NCI-H526 treated with DMSO at 0.1 percent for 48 hours (cell line): ENCODE measurements around the gene KIR3DL1.
"Not testable (repeated sequence)": the region's sequence is repeated elsewhere in the genome, so short reads cannot be mapped to it uniquely, and the experiment has no call there.

ENCODE experiments used
- DNase-seq: peaks from one replicate; lab custom pipeline; 2025; lab: John Stamatoyannopoulos, UW

The KIR3DL1 gene

DNA sequence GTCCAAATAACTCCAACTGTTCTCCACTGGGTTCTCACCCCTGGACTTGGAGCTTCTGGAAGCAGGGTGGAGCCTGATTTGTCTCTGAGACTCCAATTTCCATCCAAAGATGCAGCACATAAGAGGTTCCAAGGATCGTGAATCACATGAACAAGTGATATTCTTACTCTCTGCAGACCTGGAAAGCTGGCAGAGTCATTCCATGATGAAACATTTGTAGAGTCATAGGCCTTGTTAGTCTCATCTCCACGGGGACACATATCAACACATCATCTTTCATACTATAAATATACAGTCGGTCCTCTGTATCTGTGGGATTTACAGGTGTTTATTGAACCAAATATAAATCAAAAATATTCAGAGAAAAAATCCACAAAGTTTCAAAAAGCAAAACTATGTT is 1.7 kb upstream of the KIR3DL1 start:
- not testable (repeated sequence) for DNase-seq

DNA sequence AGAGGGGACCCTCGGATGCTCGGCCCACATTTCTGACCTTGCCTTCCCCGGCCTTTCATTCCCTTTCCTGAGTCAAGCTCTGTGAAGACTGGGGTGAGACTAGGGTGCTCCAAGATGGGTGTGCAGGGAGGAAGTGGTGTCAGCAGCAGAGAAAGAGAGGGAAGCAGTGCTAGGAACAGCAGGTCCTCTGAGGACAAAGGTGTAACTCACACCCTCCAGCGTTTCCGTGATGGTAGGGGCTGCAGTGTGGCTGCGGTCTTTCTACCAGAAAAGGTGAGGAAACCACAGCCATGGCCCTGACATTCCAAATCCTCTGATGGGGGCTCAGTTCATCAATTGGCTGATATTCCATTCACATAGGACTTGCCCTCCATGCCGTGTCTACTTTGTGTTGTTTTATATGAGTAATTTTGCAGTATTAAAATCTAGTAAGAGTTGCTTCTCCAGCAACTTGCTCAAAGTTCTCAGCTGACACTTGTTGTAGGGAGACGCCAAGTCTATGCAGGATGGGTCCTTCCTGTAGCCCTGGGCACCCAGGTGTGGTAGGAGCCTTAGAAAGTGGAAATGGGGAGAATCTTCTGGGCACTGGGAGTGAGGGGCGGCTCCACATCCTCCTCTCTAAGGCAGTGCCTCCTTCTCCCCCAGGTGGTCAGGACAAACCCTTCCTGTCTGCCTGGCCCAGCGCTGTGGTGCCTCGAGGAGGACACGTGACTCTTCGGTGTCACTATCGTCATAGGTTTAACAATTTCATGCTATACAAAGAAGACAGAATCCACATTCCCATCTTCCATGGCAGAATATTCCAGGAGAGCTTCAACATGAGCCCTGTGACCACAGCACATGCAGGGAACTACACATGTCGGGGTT is 1.6 kb downstream of the KIR3DL1 start:
- DNase-seq = no peak

DNA sequence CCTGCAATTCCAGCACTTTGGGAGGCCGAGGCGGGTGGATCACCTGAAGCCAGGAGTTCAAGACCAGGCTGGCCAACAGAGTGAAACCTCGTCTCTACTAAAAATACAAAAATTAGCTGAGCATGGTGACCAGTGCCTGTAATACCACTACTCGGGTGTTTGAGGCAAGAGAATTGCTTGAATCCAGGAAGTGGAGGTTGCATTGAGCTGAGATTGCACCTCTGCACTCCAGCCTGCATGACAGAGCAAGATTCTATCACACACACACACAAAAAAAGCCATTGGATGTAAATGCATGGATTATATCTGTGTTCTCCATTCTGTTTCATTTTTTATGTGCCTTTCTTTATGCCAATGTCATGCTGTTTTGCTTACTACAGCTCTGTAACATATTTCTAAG is 8.1 kb downstream of the KIR3DL1 start:
- DNase-seq = not testable (repeated sequence)

DNA sequence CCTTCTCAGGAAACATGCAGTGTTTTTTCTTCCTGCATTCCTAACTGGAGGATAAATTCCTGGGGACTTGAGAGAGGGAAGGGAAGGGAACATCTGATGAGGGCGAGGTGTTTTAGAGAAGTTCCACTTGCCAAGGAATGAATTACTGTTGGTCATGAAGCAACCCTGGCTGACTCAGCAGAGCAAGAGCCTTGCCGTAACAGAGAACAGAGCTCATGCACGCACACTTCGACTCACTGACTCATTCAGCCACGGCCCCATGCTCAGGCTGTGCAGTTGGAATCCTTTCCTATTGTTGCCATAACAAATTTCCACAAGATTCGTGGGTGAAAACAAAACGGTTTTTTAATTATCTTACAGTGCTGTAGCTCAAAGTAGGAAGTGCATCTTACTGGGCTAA is 9.1 kb downstream of the KIR3DL1 start:
- DNase-seq = not testable (repeated sequence)

DNA sequence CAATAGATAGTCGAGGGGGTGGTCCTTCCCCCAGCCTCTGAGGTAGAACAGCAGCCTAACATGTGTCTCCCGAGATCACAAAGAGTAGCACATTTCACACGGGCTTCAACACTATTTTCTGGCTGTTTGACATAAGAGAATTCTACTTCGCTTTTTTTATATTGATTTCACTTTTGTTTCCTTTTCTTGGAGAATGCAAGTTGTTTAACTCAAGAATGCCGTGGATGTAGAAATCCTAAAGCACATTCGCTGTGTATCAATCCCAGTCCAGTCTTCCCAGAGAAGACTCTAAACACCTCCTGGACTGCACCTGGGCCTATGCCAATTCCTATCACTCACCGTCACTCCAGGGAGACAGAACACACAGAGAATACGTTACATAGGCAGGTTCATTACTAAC is 11.8 kb downstream of the KIR3DL1 start:
- DNase-seq = not testable (repeated sequence)

DNA sequence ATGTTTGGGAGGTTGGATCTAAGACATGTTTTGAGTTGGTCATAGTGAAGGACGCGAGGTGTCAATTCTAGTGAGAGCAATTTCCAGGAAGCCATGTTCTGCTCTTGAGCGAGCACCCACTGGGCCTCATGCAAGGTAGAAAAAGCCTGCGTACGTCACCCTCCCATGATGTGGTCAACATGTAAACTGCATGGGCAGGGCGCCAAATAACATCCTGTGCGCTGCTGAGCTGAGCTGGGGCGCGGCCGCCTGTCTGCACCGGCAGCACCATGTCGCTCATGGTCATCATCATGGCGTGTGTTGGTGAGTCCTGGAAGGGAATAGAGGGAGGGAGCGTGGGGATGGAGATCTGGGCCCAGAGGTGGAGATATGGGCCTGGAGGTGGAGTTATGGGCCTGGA is 16.2 kb downstream of the KIR3DL1 start, which contains the start of gene KIR2DS4:
Gene KIR2DS4 (plus strand): TSS at position 181 of the 400 bp plus-strand sequence.
- DNase-seq = not testable (repeated sequence)

DNA sequence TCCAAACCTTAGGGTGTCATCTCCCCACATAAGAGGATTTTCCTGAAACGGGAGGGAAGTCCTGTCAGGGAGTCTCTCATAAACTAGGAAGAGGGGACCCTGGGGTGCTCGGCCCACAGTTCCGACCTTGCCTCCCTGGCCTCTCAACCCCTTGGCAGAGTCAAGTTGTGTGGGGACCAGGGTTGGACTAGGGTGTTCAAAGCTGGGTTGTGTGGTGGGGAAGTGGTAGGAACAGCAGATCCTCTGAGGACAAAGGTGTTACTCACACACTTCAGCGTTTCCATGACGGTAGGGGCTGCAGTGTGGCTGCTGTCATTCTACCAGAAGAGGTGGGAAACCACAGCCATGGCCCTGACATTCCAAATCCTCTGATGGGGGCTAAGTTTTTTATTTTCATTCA is 18.9 kb downstream of the KIR3DL1 start:
- DNase-seq = not testable (repeated sequence)

DNA sequence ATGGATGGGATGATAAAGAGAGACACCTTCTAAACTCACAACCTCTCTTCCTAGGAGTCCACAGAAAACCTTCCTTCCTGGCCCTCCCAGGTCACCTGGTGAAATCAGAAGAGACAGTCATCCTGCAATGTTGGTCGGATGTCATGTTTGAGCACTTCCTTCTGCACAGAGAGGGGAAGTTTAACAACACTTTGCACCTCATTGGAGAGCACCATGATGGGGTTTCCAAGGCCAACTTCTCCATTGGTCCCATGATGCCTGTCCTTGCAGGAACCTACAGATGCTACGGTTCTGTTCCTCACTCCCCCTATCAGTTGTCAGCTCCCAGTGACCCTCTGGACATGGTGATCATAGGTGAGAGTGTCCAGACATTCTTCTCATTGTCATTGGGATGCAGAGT is 21.3 kb downstream of the KIR3DL1 start:
- not testable (repeated sequence) for DNase-seq

DNA sequence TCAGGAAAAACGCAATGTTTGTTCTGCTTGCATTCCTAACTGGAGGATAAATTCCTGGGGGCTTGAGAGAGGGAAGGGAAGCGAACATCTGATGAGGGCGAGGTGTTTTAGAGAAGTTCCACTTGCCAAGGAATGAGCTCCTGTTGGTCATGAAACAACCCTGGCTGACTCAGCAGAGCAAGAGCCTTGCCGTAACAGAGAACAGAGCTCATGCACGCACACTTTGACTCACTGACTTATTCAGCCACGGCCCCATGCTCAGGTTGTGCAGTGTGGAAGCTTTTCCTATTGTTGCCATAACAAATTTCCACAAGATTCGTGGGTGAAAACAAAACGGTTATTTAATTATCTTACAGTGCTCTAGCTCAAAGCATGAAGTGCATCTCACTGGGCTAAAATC is 26.9 kb downstream of the KIR3DL1 start:
- DNase-seq = not testable (repeated sequence)

DNA sequence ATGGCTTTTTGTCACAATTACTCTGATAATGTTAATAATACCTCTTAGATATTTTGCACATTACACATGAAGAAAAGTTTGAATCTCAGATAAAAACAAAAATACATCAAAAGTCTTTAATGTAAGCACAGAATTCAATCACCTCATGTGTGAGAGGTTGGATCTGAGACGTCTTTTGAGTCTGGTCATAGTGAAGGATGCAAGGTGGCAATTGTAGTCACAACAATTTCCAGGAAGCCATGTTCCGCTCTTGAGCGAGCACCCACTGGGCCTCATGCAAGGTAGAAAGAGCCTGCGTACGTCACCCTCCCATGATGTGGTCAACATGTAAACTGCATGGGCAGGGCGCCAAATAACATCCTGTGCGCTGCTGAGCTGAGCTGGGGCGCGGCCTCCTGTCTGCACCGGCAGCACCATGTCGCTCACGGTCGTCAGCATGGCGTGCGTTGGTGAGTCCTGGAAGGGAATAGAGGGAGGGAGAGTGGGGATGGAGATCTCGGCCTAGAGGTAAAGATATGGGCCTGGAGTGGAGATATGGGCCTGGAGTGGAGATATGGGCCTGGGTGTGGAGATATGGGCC is 33.9 kb downstream of the KIR3DL1 start, which contains the start of gene KIR3DL2:
Gene KIR3DL2 (plus strand): TSS at position 383 of the 580 bp plus-strand sequence. CDS start 33 bp downstream, at position 416.
- DNase-seq = not testable (repeated sequence)

DNA sequence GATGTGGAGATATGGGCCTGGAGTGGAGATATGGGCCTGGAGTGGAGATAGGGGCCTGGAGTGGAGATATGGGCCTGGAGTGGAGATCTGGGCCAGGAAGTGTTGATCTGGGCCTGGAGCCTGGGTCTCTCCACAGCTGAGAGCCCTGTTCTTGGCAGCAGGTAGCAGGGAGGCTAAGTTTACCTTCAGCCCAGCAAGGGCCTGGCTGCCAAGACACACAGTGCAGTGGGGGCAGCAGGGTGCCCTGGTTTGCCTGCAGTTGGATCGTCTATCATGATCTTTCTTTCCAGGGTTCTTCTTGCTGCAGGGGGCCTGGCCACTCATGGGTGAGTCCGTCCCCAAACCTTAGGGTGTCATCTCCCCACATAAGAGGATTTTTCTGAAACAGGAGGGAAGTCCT is 34.7 kb downstream of the KIR3DL1 start:
- DNase-seq = no peak

DNA sequence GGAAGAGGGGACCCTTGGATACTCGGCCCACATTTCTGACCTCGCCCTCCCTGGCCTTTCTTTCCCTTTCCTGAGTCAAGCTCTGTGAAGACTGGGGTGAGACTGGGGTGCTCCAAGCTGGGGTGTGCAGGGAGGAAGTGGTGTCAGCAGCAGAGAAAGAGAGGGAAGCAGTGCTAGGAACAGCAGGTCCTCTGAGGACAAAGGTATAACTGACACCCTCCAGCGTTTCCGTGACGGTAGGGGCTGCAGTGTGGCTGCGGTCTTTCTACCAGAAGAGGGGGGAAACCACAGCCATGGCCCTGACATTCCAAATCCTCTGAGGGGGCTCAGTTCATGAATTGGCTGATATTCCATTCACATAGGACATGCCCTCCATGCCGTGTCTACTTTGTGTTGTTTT is 35.1 kb downstream of the KIR3DL1 start:
- no peak for DNase-seq

DNA sequence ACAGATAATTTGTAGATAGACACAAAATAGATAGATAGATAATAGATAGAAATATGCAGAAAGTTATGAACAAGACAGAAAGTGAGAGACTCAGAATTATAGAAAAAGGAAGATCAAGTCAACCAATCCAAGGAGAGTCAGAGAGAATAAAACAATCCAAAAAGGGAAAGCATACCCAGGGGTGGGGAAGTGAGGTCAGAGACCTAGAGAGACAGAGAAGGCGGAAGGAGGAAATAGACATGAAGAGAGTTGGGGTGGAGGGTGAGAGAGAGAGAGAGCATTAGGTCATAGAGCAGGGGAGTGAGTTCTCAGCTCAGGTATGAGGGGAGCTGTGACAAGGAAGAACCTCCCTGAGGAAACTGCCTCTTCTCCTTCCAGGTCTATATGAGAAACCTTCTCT is 39.0 kb downstream of the KIR3DL1 start:
- DNase-seq = not testable (repeated sequence)

DNA sequence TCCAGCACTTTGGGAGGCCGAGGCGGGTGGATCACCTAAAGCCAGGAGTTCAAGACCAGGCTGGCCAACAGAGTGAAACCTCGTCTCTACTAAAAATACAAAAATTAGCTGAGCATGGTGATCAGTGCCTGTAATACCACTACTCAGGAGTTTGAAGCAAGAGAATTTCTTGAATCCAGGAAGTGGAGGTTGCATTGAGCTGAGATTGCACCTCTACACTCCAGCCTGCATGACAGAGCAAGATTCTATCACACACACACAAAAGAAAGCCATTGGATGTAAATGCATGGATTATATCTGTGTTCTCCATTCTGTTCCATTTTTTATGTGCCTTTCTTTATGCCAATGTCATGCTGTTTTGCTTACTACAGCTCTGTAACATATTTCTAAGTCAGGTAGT is 42.2 kb downstream of the KIR3DL1 start:
- not testable (repeated sequence) for DNase-seq

DNA sequence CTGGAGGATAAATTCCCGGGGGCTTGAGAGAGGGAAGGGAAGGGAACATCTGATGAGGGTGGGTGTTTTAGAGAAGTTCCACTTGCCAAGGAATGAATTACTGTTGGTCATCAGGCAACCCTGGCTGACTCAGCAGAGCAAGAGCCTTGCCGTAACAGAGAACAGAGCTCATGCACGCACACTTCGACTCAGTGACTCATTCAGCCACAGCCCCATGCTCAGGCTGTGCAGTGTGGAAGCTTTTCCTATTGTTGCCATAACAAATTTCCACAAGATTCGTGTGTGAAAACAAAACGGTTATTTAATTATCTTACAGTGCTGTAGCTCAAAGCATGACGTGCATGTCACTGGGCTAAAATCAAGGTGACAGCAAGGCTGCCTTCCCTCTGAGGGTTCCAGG is 43.2 kb downstream of the KIR3DL1 start:
- DNase-seq = not testable (repeated sequence)

DNA sequence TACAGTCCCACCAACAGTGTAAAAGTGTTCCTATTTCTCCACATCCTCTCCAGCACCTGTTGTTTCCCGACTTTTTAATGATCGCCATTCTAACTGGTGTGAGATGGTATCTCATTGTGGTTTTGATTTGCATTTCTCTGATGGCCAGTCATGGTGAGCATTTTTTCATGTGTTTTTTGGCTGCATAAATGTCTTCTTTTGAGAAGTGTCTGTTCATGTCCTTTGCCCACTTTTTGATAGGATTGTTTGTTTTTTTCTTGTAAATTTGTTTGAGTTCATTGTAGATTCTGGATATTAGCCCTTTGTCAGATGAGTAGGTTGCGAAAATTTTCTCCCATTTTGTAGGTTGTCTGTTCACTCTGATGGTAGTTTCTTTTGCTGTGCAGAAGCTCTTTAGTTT is 47.2 kb downstream of the KIR3DL1 start:
- not testable (repeated sequence) for DNase-seq

DNA sequence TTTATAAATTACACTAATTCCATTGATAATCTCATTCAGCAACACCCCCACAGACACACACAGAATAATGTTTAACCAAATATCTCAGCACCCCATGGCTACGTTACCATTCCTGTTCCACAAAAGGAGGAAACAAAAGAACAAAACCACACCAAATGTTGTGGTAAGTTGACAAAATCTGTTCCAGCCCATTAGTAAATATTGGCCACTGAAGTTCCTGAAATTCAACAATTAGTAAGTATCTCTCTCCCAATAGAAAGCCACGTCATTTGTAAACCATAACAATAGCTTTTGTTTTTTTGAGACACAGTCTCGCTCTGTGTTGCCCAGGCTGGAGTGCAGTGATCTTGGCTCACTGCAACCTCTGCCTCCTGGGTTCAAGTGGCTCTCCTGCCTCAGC is 55.4 kb downstream of the KIR3DL1 start:
- no peak for DNase-seq

DNA sequence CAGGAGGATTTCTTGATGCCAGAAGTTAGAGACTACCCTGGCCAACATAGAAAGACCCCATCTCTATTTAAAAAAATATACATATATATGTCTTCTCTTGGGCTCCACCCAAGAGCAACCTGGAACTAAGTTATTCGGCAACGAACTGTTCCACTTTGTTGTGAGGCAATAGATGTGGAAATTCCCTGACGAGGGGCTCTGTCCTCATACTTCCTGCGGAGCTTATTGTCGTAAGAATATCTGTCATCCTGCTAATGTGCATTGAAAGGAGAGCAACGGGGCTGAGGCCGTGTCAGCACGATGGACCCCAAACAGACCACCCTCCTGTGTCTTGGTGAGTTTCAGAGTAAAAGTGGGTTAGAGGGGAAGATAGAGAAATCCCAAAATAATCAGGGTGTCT is 57.7 kb downstream of the KIR3DL1 start, which contains the start of gene FCAR:
Gene FCAR (plus strand): TSS at position 246 of the 400 bp plus-strand sequence. CDS start 55 bp downstream, at position 301.
- DNase-seq = no peak

DNA sequence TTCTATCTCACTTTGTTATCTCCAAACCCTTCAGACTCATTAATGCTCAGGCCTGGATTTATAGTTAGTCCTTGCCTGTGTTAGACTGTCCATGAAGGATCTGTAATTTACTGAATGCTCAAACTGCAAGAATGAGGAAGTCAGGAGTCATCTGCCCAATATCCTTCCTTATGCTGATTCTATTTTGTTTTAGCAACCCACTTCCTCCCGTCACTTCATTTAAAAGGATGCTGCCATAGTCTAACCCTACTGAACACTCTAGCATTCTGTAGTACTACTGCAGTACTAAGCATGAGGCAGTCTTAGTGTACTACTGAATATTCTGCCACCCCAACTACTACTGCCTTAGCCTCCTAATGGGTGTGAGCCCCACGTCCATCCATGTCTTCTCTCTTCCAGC is 59.2 kb downstream of the KIR3DL1 start:
- no peak for DNase-seq

DNA sequence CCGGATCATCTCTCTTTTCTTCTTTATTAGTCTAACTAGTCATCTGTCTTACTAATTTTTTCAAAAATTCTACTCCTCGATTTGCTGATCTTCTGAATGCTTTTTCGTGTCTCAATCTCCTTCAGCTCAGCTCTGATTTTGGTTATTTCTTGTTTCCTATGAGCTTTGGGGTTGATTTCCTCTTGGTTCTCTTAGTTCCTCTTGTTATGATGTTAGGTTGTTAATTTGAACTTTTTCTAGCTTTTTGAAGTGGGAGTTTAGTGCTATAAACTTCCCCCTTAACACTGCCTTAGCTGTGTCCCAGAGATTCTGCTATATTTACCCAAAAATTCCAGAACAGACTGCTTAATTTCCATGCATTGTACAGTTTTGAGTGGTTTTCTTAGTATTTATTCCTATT is 61.2 kb downstream of the KIR3DL1 start:
- no peak for DNase-seq
